ENCODE data around the gene ABI3BP. TPM values are rescaled to one million over a fixed set of nuclear protein-coding genes. Genes with fewer than 3 reads are reported as not detected.

ABI3BP gene
- total and polyA plus RNA-seq, 10 of the 15 experiments (the other 5 are each of a cell fraction or from before 2014, with no cell fraction given) = 0.03 to 0.42 (median 0.11) TPM; not detected in 4

DNA sequence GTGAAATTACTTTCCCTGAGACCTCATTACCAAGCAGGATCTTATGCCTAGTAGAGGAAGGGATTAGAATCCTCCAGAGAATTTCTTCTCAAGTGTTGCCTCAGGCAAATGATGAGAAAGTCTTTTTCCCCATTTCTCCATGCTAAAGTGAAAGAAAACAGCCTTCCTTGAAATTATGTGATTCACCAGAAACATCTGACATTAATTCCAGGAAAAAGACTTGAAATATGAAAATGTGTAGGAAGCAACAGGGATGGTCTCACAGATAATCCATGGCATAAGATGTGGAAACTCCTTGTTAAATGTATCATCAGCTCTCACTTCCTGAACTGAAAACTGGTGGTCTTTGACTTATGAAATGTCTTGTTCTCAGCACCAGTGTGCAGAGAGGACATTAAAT lies 17.9 kb upstream of the ABI3BP start:
- intact Hi-C loops (cut with micrococcal nuclease; ENCODE audit: unreplicated experiment) (no loop called here), in situ Hi-C loops (cut with MboI) (no loop called here)
- H2AFZ ChIP-seq (ENCODE audit: control insufficient read depth, low read depth, low read length) = no peak overlapping the region
- RAD21 ChIA-PET (ENCODE audit: unreplicated experiment) = no interaction called here
- H3K27ac ChIP-seq (ENCODE audit: control insufficient read depth, insufficient read depth) = no peak overlapping the region
- H3K36me3 ChIP-seq (ENCODE audit: control insufficient read depth in 2 of 2, insufficient read depth in 2 of 2, low read length in 1 of 2) = no peaks in the 10 kb centered on the region
- H3K4me1 ChIP-seq (ENCODE audit: control insufficient read depth, insufficient read depth, low read length) = no peaks in the 10 kb centered on the region
- TF ChIP-seq YBX1 (IDR thresholded peaks at IDR 0.05) = no peak
- TF ChIP-seq POLR2A (IDR thresholded peaks at IDR 0.05; ENCODE audit: low read depth, low read length) = no peak
- no peak for TF ChIP-seq STAT1 (conservative IDR thresholded peaks at IDR 0.05)
- TF ChIP-seq, protein P1, sequence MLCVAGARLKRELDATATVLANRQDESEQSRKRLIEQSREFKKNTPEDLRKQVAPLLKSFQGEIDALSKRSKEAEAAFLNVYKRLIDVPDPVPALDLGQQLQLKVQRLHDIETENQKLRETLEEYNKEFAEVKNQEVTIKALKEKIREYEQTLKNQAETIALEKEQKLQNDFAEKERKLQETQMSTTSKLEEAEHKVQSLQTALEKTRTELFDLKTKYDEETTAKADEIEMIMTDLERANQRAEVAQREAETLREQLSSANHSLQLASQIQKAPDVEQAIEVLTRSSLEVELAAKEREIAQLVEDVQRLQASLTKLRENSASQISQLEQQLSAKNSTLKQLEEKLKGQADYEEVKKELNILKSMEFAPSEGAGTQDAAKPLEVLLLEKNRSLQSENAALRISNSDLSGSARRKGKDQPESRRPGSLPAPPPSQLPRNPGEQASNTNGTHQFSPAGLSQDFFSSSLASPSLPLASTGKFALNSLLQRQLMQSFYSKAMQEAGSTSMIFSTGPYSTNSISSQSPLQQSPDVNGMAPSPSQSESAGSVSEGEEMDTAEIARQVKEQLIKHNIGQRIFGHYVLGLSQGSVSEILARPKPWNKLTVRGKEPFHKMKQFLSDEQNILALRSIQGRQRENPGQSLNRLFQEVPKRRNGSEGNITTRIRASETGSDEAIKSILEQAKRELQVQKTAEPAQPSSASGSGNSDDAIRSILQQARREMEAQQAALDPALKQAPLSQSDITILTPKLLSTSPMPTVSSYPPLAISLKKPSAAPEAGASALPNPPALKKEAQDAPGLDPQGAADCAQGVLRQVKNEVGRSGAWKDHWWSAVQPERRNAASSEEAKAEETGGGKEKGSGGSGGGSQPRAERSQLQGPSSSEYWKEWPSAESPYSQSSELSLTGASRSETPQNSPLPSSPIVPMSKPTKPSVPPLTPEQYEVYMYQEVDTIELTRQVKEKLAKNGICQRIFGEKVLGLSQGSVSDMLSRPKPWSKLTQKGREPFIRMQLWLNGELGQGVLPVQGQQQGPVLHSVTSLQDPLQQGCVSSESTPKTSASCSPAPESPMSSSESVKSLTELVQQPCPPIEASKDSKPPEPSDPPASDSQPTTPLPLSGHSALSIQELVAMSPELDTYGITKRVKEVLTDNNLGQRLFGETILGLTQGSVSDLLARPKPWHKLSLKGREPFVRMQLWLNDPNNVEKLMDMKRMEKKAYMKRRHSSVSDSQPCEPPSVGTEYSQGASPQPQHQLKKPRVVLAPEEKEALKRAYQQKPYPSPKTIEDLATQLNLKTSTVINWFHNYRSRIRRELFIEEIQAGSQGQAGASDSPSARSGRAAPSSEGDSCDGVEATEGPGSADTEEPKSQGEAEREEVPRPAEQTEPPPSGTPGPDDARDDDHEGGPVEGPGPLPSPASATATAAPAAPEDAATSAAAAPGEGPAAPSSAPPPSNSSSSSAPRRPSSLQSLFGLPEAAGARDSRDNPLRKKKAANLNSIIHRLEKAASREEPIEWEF (IDR thresholded peaks at IDR 0.05; ENCODE audit: insufficient replicate concordance, low read depth, low read length) = no peak
- no peak for TF ChIP-seq PML (IDR thresholded peaks at IDR 0.05; ENCODE audit: low read length)
- TF ChIP-seq KLF5 (IDR thresholded peaks at IDR 0.05; ENCODE audit: partially characterized antibody) = no peak
- no peak for TF ChIP-seq JUND (IDR thresholded peaks at IDR 0.05; ENCODE audit: low read depth, low read length)
- no peak for TF ChIP-seq MAX (IDR thresholded peaks at IDR 0.05; ENCODE audit: low read depth, low read length)
- TF ChIP-seq GABPA (IDR thresholded peaks at IDR 0.05; ENCODE audit: low read depth) = no peak
- TF ChIP-seq TCF7 (IDR thresholded peaks at IDR 0.05; ENCODE audit: borderline replicate concordance) = no peak
- no peak for TF ChIP-seq NBN (IDR thresholded peaks at IDR 0.05)
- TF ChIP-seq SRF (IDR thresholded peaks at IDR 0.05; ENCODE audit: low read depth in 2 of 2, low read length in 2 of 2) = no peak
- no peak for TF ChIP-seq MTA2 (IDR thresholded peaks at IDR 0.05; ENCODE audit: low read depth)
- TF ChIP-seq POU2F2 (IDR thresholded peaks at IDR 0.05; ENCODE audit: borderline replicate concordance, low read depth, low read length) = no peak
- TF ChIP-seq USF2 (IDR thresholded peaks at IDR 0.05; ENCODE audit: borderline replicate concordance, low read depth, low read length) = no peak
- no peak for TF ChIP-seq POLR2AphosphoS2 (IDR thresholded peaks at IDR 0.05; ENCODE audit: low read depth, low read length)
- CTCF ChIA-PET = no interaction called here
- SMC1A ChIA-PET (ENCODE audit: uncharacterized antibody, unreplicated experiment) = no interaction called here
- no peak overlapping the region for H3K4me2 ChIP-seq (ENCODE audit: control insufficient read depth, insufficient read depth)
- H3K27me3 ChIP-seq (replicated peaks in 1 of 2; ENCODE audit: control insufficient read depth in 2 of 2, insufficient read depth in 2 of 2, low read length in 1 of 2) = no peaks in the 10 kb centered on the region
- no peaks in the 10 kb centered on the region for H3K9me3 ChIP-seq (replicated peaks; ENCODE audit: control insufficient read depth, insufficient read depth, low read length)
- H3K79me2 ChIP-seq (ENCODE audit: control insufficient read depth, insufficient read depth, low read length) = no peaks in the 10 kb centered on the region
- H4K20me1 ChIP-seq (ENCODE audit: control insufficient read depth, insufficient read depth) = no peaks in the 10 kb centered on the region
- FAIRE-seq (no peak), ATAC-seq (no peak), DNase-seq (ENCODE audit: low read depth, low spot score) (no peak)
- POLR2A ChIA-PET = no interaction called here
- H3K4me3 ChIP-seq = no peak overlapping the region
- H3K9ac ChIP-seq (ENCODE audit: control insufficient read depth, insufficient read depth, low read length) = no peak overlapping the region
- BruUV-seq (replicated peaks) = no TSS peak
